ENCODE results near the gene SASH3.

The SASH3 gene

DNA sequence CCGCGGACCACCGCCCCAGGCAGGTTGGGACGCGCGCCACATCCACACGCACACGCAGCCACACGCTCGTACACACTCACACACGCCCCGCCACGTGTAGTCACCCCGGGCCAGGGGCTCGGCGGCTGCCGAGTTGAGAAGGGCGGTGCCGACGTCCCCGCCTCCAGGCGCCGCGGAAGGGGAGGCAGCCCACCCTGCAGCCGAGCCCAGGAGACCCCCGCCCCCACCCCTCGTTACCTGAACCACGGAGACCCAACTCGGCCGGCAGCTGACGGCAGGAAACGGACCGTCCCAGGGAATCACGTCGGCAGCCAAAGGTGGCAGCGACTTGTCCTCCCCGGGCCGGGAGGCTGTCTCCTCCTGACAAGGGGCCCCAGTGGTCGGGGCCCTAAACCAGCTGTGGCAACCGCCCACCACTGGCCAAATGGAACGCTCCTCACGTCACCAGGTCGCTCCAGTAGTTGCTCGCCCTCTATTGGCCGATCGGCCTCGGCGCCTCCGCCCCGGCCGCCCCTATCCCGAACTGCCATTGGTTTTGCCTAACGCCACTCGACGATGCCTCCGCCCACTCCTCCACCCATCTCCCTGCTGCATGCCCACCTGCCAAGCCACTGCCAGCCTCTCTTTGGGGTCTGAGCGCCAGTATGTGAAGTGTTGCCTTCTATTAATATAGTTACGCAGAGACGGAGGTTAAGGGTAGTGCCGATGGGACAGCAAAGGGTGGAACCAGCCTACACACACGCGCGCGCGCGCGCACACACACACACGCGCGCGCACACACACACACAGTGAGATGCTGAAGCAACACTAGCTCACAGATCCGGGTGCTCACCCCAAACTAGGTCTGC, 63.9 kb downstream of the SASH3 start, which contains the start of gene ZDHHC9:
ZDHHC9 (minus strand) TSS at position 428 of the 848 bp plus-strand sequence. CDS start 1,941 bp downstream, outside the sequence.
- peak; percentile 87 to 93 for DNase-seq
- TF ChIP-seq, protein P1, sequence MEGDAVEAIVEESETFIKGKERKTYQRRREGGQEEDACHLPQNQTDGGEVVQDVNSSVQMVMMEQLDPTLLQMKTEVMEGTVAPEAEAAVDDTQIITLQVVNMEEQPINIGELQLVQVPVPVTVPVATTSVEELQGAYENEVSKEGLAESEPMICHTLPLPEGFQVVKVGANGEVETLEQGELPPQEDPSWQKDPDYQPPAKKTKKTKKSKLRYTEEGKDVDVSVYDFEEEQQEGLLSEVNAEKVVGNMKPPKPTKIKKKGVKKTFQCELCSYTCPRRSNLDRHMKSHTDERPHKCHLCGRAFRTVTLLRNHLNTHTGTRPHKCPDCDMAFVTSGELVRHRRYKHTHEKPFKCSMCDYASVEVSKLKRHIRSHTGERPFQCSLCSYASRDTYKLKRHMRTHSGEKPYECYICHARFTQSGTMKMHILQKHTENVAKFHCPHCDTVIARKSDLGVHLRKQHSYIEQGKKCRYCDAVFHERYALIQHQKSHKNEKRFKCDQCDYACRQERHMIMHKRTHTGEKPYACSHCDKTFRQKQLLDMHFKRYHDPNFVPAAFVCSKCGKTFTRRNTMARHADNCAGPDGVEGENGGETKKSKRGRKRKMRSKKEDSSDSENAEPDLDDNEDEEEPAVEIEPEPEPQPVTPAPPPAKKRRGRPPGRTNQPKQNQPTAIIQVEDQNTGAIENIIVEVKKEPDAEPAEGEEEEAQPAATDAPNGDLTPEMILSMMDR (IDR thresholded peaks at IDR 0.05) = peak in 1 of 2 experiments; percentile 9
- H3K4me1 ChIP-seq = no peaks in the 10 kb centered on the region
- no peaks in the 10 kb centered on the region for H3K36me3 ChIP-seq
- peak within 1 kb of the TSS; percentile 84 to 86 for H3K4me3 ChIP-seq
- H3K27ac ChIP-seq = peak within 1 kb of the TSS; percentile 82 to 84
- no peaks in the 10 kb centered on the region for H3K9me3 ChIP-seq
- no peaks in the 10 kb centered on the region for H3K27me3 ChIP-seq
- intact Hi-C loops (cut with DNase I; ENCODE audit: low total_unique reads) = no loop called here

Data from tibial artery (tissue), 4 donors.